ENCODE data around the gene SLC6A1.

GRCh38 chr3:11062704-11063103 is 70.2 kb downstream of the SLC6A1 start:
- no peak for TF ChIP-seq GATA2 (IDR thresholded peaks at IDR 0.05; ENCODE audit: low read depth, low read length)
- no peak for TF ChIP-seq GATA3 (IDR thresholded peaks at IDR 0.05; ENCODE audit: low read depth, low read length)
